Hepatocyte (in vitro differentiated cells): ENCODE measurements around the gene PPP6C. TPM values are rescaled to one million over a fixed set of nuclear protein-coding genes. Genes with fewer than 3 reads are reported as not detected.
"Not testable (repeated sequence)": the region's sequence is repeated elsewhere in the genome, so short reads cannot be mapped to it uniquely, and the experiment has no call there.

Source experiments
- DNase-seq: peaks from one replicate; pipeline ENCODE4 v3.0.0-alpha.2; 2016; ENCODE audit warnings: low spot score
- H2AFZ ChIP-seq: fragments of 200-600 bp; sonication (generic); 2 replicates; pipeline ENCODE4 v1.6.0; 2016; ENCODE audit warnings: antibody characterized with exemption, mild to moderate bottlenecking
- H3K27ac ChIP-seq: fragments of 200-600 bp; sonication (generic); 2 replicates; pipeline ENCODE4 v1.5.1; 2016; ENCODE audit warnings: mild to moderate bottlenecking
- H3K27me3 ChIP-seq: fragments of 200-600 bp; sonication (generic); 2 replicates; pipeline ENCODE4 v1.6.1; 2016
- H3K36me3 ChIP-seq: fragments of 200-600 bp; sonication (generic); replicated peaks from 2 replicates; pipeline ENCODE4 v1.5.1; 2016; ENCODE audit warnings: low read depth; ENCODE audit not compliant: insufficient read depth
- H3K4me1 ChIP-seq: fragments of 200-600 bp; sonication (generic); 2 replicates; pipeline ENCODE4 v1.5.1; 2016; ENCODE audit warnings: mild to moderate bottlenecking, moderate library complexity; ENCODE audit not compliant: insufficient read depth
- H3K4me2 ChIP-seq: fragments of 200-600 bp; sonication (generic); 2 replicates; pipeline ENCODE4 v1.6.0; 2016
- H3K4me3 ChIP-seq: fragments of 200-600 bp; sonication (generic); 2 replicates; pipeline ENCODE4 v1.5.1; 2016; ENCODE audit warnings: mild to moderate bottlenecking
- H3K79me2 ChIP-seq: fragments of 200-600 bp; sonication (generic); 2 replicates; pipeline ENCODE4 v1.6.0; 2017; ENCODE audit warnings: mild to moderate bottlenecking
- H3K9me2 ChIP-seq: fragments of 200-600 bp; sonication (generic); replicated peaks from 2 replicates; pipeline ENCODE4 v1.6.0; 2017; ENCODE audit warnings: mild to moderate bottlenecking; ENCODE audit not compliant: insufficient read depth
- H3K9me3 ChIP-seq: fragments of 200-600 bp; sonication (generic); 2 replicates; pipeline ENCODE4 v1.5.1; 2016; ENCODE audit warnings: low read depth, mild to moderate bottlenecking
- H4K20me1 ChIP-seq: fragments of 200-600 bp; sonication (generic); 2 replicates; pipeline ENCODE4 v1.6.0; 2016; ENCODE audit warnings: mild to moderate bottlenecking; ENCODE audit not compliant: insufficient read depth, poor library complexity, severe bottlenecking
- EZH2 ChIP-seq: fragments of 200-600 bp; sonication (generic); IDR thresholded peaks from 2 replicates; pipeline ENCODE4 v1.6.1; 2016; ENCODE audit warnings: antibody characterized with exemption, mild to moderate bottlenecking, borderline replicate concordance
- EZH2phosphoT487 ChIP-seq: fragments of 200-600 bp; sonication (generic); IDR thresholded peaks from one replicate; pipeline ENCODE4 v1.6.1; 2018; ENCODE audit warnings: antibody characterized with exemption, mild to moderate bottlenecking, low read depth, moderate library complexity; ENCODE audit not compliant: unreplicated experiment, severe bottlenecking
- WGBS: methylation state at CpG from one replicate; pipeline ENCODE4 v1.1.6; 2016; ENCODE audit warnings: low lambda C conversion rate; ENCODE audit errors: missing lambda C conversion rate; 5-methylcytosine and 5-hydroxymethylcytosine counted together
- polyA plus RNA-seq: library from polyadenylated mRNA; unstranded; fragments of >200 nt; fragmentation: Nextera tagmentation; extraction: Ambion mirVana; gene quantifications from 2 replicates; pipeline ENCODE4 v1.2.1, GENCODE V29; 2016
- total RNA-seq: library from RNA; depleted of rRNA; stranded (reverse); fragments of >200 nt; gene quantifications from 2 replicates; pipeline ENCODE4 v1.2.3, GENCODE V29; 2014
- TF ChIP-seq, protein P1 (sequence below): fragments of 200-600 bp; sonication (generic); IDR thresholded peaks from 2 replicates; pipeline ENCODE4 v1.5.1; 2016; ENCODE audit warnings: antibody characterized with exemption, mild to moderate bottlenecking; ENCODE audit not compliant: poor library complexity

The PPP6C gene
- total and polyA plus RNA-seq, 2 experiments from 2014 or later, result 24.7 to 36.2 TPM

- Histone ChIP-seq H3K4me3 (no peak overlapping the region), H3K27ac (no peak overlapping the region), H3K27me3 (no peaks in the 10 kb centered on the region), H3K4me1 (peaks cover 7% of the 10 kb centered on the region), H4K20me1 (peaks cover 76% of the 10 kb centered on the region), H3K4me2 (no peak overlapping the region), H3K36me3 (no peaks in the 10 kb centered on the region), H3K9me2 (no peaks in the 10 kb centered on the region), H3K79me2 (peaks cover 100% of the 10 kb centered on the region), H2AFZ (no peak overlapping the region), H3K9me3 (no peaks in the 10 kb centered on the region)
- no peak for TF ChIP-seq EZH2
- TF ChIP-seq, protein P1, sequence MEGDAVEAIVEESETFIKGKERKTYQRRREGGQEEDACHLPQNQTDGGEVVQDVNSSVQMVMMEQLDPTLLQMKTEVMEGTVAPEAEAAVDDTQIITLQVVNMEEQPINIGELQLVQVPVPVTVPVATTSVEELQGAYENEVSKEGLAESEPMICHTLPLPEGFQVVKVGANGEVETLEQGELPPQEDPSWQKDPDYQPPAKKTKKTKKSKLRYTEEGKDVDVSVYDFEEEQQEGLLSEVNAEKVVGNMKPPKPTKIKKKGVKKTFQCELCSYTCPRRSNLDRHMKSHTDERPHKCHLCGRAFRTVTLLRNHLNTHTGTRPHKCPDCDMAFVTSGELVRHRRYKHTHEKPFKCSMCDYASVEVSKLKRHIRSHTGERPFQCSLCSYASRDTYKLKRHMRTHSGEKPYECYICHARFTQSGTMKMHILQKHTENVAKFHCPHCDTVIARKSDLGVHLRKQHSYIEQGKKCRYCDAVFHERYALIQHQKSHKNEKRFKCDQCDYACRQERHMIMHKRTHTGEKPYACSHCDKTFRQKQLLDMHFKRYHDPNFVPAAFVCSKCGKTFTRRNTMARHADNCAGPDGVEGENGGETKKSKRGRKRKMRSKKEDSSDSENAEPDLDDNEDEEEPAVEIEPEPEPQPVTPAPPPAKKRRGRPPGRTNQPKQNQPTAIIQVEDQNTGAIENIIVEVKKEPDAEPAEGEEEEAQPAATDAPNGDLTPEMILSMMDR, result no peak
- no peak for TF ChIP-seq EZH2phosphoT487
- DNase-seq, result no peak
- 94% methylated on average over 9 of the region's 9 CpGs for WGBS
Measured at GRCh38 chr9:125180876-125181275, 8.7 kb downstream of the PPP6C start.

DNA sequence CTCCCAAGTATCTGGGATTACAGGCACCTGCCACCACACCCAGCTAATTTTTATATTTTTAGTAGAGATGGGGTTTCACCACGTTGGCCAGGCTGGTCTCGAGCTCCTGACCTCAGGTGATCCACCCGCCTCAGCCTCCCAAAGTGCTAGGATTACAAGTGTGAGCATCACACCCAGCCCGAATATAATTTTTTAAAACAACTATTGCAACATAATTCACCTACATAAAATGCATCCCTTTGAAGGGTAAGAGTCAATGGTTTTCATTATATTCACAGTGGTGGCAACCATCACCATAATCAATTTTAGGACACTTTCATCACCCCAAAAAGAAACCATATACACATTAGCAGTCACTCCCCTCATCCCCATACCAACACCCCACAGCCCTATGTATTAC, 9.8 kb downstream of the PPP6C start:
- 100% methylated on average over 4 of the region's 4 CpGs for WGBS
- DNase-seq, H3K4me1 ChIP-seq, H3K36me3 ChIP-seq, H3K9me2 ChIP-seq, H3K27me3 ChIP-seq, H3K27ac ChIP-seq, H3K4me2 ChIP-seq, H2AFZ ChIP-seq, H3K9me3 ChIP-seq, H3K4me3 ChIP-seq: not testable (repeated sequence)
- Histone ChIP-seq H3K79me2 (peaks cover 98% of the 10 kb centered on the region), H4K20me1 (peaks cover 67% of the 10 kb centered on the region)

GRCh38 chr9:125177888-125178287, 11.7 kb downstream of the PPP6C start:
- H3K4me2 ChIP-seq, result no peak overlapping the region
- H3K79me2 ChIP-seq, result peaks cover 98% of the 10 kb centered on the region
- H3K36me3 ChIP-seq, result no peaks in the 10 kb centered on the region
- no peak overlapping the region for H3K27ac ChIP-seq
- H3K27me3 ChIP-seq, result no peaks in the 10 kb centered on the region
- peaks cover 61% of the 10 kb centered on the region for H4K20me1 ChIP-seq
- H3K4me3 ChIP-seq, result no peak overlapping the region
- no peak for TF ChIP-seq EZH2
- TF ChIP-seq, protein P1, result no peak
- no peak for TF ChIP-seq EZH2phosphoT487
- H2AFZ ChIP-seq, result no peak overlapping the region
- no peaks in the 10 kb centered on the region for H3K9me3 ChIP-seq
- H3K9me2 ChIP-seq, result no peaks in the 10 kb centered on the region
- H3K4me1 ChIP-seq, result no peaks in the 10 kb centered on the region
- no peak for DNase-seq
- 76% methylated on average over 1 of the region's 1 CpG for WGBS

DNA sequence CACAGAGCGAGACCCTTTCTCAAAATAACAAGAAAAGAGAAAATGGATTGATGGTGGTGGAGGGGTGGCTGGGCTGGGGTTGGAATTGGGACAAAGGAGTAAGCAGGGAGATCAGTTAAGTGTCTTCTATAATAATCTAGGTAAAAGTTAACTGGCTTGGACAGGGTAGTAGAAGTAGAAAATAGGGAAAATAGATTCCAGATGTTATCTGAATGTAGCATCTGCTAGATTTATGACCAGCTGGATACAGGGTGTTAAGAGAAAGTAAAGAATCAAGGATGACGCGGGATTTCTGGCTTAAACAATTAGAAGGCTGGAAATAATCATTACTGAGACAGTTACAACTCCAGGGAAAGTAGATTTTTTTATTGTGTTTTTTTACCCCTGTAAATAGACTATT, 13.0 kb downstream of the PPP6C start:
- H3K27ac ChIP-seq, result no peak overlapping the region
- DNase-seq, result no peak
- H3K79me2 ChIP-seq, result peaks cover 98% of the 10 kb centered on the region
- peak overlapping the region; percentile 57 for H3K4me2 ChIP-seq
- H3K9me3 ChIP-seq, result no peaks in the 10 kb centered on the region
- 68% methylated on average over 3 of the region's 3 CpGs for WGBS
- TF ChIP-seq EZH2, result no peak
- TF ChIP-seq, protein P1, result no peak
- no peak for TF ChIP-seq EZH2phosphoT487
- no peaks in the 10 kb centered on the region for H3K9me2 ChIP-seq
- H3K4me1 ChIP-seq, result no peaks in the 10 kb centered on the region
- H3K27me3 ChIP-seq, result no peaks in the 10 kb centered on the region
- no peak overlapping the region for H2AFZ ChIP-seq
- no peaks in the 10 kb centered on the region for H3K36me3 ChIP-seq
- H3K4me3 ChIP-seq, result no peak overlapping the region
- H4K20me1 ChIP-seq, result peaks cover 59% of the 10 kb centered on the region
